ENCODE measurements around the gene SLC5A6. TPM values are rescaled to one million over a fixed set of nuclear protein-coding genes. Genes with fewer than 3 reads are reported as not detected.
"Not testable (repeated sequence)": the region's sequence is repeated elsewhere in the genome, so short reads cannot be mapped to it uniquely, and the experiment has no call there.

Gene SLC5A6
- polyA plus RNA-seq, 1 donor from 2014 or later: 64.3 TPM

DNA sequence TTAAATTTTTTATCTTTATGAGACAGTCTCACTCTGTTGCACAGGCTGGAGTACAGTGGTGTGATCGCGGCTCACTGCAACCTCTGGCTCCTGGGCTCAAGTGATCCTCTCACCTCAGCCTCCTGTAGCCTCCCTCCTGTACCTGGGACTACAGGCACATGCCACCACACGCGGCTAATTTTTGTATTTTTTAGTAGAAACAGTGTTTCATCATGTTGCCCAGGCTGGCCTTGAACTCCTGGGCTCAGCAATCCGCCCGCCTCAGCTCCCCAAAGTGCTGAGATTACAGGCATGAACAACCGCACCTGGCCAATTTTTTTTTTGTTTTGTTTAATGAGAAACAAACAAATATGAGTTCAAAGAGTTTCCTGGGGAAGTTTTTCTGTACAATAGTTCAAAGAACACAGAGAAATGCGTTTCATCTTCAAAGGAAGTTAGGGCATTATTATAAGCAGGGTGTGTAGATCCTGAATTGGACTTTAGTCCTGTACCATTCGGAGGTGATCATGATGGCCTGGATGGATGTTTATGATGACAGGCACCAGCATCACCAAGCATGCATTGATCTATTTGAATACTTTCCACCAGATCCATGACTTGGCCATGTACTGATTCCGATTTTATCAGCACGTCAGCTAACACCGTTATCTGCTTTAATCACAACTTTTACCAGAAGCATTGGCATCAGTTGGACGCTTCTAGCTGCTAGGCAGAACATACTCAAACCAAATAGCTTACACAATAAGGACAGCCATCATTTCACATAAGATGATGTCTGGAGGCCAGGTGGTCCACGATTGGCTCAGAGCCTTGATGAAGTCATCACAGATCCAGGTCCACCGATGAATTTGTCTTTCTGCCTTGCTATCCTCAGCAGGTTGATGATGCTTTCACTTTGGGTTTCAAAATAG lies 34.4 kb downstream of the SLC5A6 start:
- Histone ChIP-seq H3K4me3 (ENCODE audit: low read length) (no peak overlapping the region), H3K9me3 (ENCODE audit: low read length) (no peaks in the 10 kb centered on the region), H3K9me2 (ENCODE audit: insufficient read depth, low read length) (no peaks in the 10 kb centered on the region), H3K27ac (ENCODE audit: low read length) (no peak overlapping the region), H3F3A (ENCODE audit: insufficient read depth, low read length, poor library complexity, severe bottlenecking) (no peaks in the 10 kb centered on the region), H3K4me2 (ENCODE audit: low read length) (no peak overlapping the region), H3K9ac (ENCODE audit: low read length) (no peak overlapping the region), H2AFZ (ENCODE audit: low read depth, low read length) (no peak overlapping the region), H3K27me3 (ENCODE audit: insufficient read depth, low read depth, low read length) (no peaks in the 10 kb centered on the region), H3K79me2 (replicated peaks; ENCODE audit: insufficient read depth, low read length) (no peaks in the 10 kb centered on the region), H3K36me3 (ENCODE audit: insufficient read depth, low read length) (no peaks in the 10 kb centered on the region), H4K20me1 (ENCODE audit: insufficient read depth) (no peaks in the 10 kb centered on the region)
- no peak for TF ChIP-seq POLR2AphosphoS5 (IDR thresholded peaks at IDR 0.05)
- no peak for TF ChIP-seq CTCF (IDR thresholded peaks at IDR 0.05; ENCODE audit: poor library complexity, severe bottlenecking)
- no peak for TF ChIP-seq TAF1 (IDR thresholded peaks at IDR 0.05; ENCODE audit: low read depth)
- TF ChIP-seq REST (IDR thresholded peaks at IDR 0.05; ENCODE audit: borderline replicate concordance): no peak
- TF ChIP-seq RAD21 (conservative IDR thresholded peaks at IDR 0.05): no peak
- no peak for TF ChIP-seq EZH2 (IDR thresholded peaks at IDR 0.05; ENCODE audit: borderline replicate concordance, insufficient read depth, low read length, poor library complexity, severe bottlenecking)
- no peak for TF ChIP-seq MXI1 (conservative IDR thresholded peaks at IDR 0.05; ENCODE audit: poor library complexity, severe bottlenecking)
- no peak for TF ChIP-seq EP300 (conservative IDR thresholded peaks at IDR 0.05; ENCODE audit: poor library complexity, severe bottlenecking)
- no peak for TF ChIP-seq SMC3 (conservative IDR thresholded peaks at IDR 0.05; ENCODE audit: poor library complexity)

DNA sequence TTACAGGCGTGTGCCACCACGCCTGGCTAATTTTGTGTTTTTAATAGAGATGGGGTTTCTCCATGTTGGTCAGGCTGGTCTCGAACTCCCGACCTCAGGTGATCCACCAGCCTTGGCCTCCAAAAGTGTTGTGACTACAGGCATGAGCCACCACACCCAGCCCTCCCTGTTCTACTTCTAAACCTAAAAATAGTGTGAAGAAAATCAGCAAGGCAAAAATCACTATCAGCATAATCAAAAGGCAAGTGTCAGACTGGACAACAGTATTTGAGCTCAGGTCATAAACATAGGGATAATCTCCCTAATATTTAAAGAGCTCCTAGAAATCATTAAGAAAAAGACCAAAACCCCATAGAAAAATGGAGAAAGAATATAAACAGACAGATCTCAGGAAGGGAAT lies 36.3 kb downstream of the SLC5A6 start:
- H3F3A ChIP-seq (ENCODE audit: insufficient read depth, low read length, poor library complexity, severe bottlenecking); H2AFZ ChIP-seq (ENCODE audit: low read depth, low read length); H3K36me3 ChIP-seq (ENCODE audit: insufficient read depth, low read length); H3K27ac ChIP-seq (ENCODE audit: low read length); H3K9ac ChIP-seq (ENCODE audit: low read length); H3K4me2 ChIP-seq (ENCODE audit: low read length); H3K9me2 ChIP-seq (ENCODE audit: insufficient read depth, low read length); H3K4me3 ChIP-seq (ENCODE audit: low read length); H3K79me2 ChIP-seq (replicated peaks; ENCODE audit: insufficient read depth, low read length); H3K9me3 ChIP-seq (ENCODE audit: low read length); H4K20me1 ChIP-seq (ENCODE audit: insufficient read depth); H3K27me3 ChIP-seq (ENCODE audit: insufficient read depth, low read depth, low read length): not testable (repeated sequence)
